ENCODE data around the gene TM4SF4. TPM values are rescaled to one million over a fixed set of nuclear protein-coding genes. Genes with fewer than 3 reads are reported as not detected.

The TM4SF4 gene
- total and polyA plus RNA-seq, 11 donors: not detected

DNA sequence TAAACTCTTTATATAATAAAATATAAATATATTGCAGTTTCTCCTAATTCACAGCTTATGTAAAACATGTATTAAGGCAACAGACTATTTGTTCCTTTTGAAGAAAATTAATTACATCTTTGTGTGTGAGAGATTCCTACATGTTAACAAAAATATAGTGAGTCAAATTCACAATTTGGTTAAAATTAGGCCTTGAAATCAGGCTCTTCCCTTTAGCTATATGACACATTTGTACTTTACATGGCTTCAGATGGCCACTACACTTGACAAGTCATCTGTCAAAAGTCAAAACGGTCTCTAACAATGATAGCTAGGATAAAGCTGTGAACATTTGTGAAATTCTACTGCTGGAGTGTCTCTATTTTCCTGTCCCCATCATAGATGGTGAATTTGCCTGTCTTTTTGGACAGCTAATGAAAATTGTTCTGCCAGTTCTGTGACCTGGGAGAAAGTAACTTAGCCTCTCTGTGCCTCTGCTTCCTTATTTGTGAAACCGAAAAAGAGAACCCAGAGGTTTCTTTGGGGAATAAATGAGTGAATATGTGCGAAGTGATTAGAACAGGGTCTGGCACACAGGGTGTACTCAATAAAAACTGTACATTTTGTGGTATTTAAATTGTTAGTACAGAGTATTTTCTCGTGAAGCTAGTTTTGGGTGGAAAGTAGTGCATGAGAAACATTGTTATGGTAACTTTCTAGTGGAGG, 23.6 kb downstream of the TM4SF4 start:
- no peak overlapping the region for H3K4me3 ChIP-seq
- WGBS, 4 donors: 58 to 73% (median 72%) methylated on average over 4 of the region's 4 CpGs
- no peaks in the 10 kb centered on the region for H3K27me3 ChIP-seq
- intact Hi-C loops (cut with DNase I): loop anchor here in 2 of 10 donors (5.0 to 10.0 kb wide), 2 partner anchors 274 to 383 kb away; no protein-coding TSS in a partner anchor
- no peak for ATAC-seq
- H3K9me3 ChIP-seq: no peaks in the 10 kb centered on the region
- H3K36me3 ChIP-seq: no peaks in the 10 kb centered on the region
- H3K27ac ChIP-seq: no peak overlapping the region
- DNase-seq: no peak
- no peak for TF ChIP-seq POLR2A (IDR thresholded peaks at IDR 0.05)
- TF ChIP-seq, protein P1, sequence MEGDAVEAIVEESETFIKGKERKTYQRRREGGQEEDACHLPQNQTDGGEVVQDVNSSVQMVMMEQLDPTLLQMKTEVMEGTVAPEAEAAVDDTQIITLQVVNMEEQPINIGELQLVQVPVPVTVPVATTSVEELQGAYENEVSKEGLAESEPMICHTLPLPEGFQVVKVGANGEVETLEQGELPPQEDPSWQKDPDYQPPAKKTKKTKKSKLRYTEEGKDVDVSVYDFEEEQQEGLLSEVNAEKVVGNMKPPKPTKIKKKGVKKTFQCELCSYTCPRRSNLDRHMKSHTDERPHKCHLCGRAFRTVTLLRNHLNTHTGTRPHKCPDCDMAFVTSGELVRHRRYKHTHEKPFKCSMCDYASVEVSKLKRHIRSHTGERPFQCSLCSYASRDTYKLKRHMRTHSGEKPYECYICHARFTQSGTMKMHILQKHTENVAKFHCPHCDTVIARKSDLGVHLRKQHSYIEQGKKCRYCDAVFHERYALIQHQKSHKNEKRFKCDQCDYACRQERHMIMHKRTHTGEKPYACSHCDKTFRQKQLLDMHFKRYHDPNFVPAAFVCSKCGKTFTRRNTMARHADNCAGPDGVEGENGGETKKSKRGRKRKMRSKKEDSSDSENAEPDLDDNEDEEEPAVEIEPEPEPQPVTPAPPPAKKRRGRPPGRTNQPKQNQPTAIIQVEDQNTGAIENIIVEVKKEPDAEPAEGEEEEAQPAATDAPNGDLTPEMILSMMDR (IDR thresholded peaks at IDR 0.05): no peak
- no peaks in the 10 kb centered on the region for H3K4me1 ChIP-seq

DNA sequence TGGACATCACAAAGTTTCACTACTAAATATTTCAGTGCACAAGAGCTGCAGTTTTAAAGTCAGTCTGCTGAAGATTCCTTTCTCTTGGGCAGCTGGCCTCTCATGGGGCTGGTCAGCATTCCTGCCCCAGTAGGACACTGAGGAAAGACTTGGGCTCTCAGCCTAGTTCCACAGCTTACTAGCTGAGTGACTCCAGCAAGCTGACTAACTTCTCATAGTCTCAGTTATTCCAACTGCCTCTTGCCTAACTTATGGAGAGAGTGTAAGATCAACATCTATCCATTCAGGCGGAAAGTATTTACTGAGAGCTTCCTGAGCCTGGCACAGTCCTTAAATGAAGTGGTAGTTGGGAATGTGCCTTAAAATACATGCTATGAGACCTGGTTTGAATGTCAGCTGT, 27.0 kb downstream of the TM4SF4 start:
- H3K9me3 ChIP-seq: no peaks in the 10 kb centered on the region
- H3K27me3 ChIP-seq: no peaks in the 10 kb centered on the region
- peaks cover 0 to 2% (median 0%) of the 10 kb centered on the region in 12 donors for H3K4me1 ChIP-seq
- DNase-seq (no peak), ATAC-seq (peak in 1 of 4 donors; percentile 29)
- no peak overlapping the region for H3K27ac ChIP-seq
- no peak overlapping the region for H3K4me3 ChIP-seq
- TF ChIP-seq, protein P1 (IDR thresholded peaks at IDR 0.05): no peak
- TF ChIP-seq POLR2A (IDR thresholded peaks at IDR 0.05): no peak
- no peaks in the 10 kb centered on the region for H3K36me3 ChIP-seq
- 93 to 100% (median 98%) methylated on average over 1 of the region's 1 CpG for WGBS, 4 donors
- intact Hi-C loops (cut with DNase I): no loop called here

DNA sequence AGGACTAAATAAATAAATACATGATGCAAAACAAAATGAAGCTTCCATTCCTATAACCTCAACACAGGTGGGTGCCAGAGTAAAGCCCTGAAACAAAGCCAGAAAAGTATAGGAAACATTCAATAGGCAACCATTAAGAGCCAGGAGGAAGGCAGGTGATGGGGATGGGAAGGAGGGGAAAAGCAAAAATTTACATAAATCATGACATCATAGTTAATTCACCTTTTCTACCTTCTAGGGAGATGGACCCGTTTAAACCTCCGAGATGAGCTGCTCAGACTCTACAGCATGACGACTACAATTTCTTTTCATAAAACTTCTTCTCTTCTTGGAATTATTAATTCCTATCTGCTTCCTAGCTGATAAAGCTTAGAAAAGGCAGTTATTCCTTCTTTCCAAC, 27.9 kb downstream of the TM4SF4 start:
- Histone ChIP-seq H3K36me3 (no peaks in the 10 kb centered on the region), H3K4me1 (peaks cover 0 to 8% (median 0%) of the 10 kb centered on the region in 12 donors), H3K27ac (no peak overlapping the region), H3K27me3 (no peaks in the 10 kb centered on the region), H3K9me3 (no peaks in the 10 kb centered on the region), H3K4me3 (no peak overlapping the region)
- TF ChIP-seq, protein P1 (IDR thresholded peaks at IDR 0.05): no peak
- no peak for TF ChIP-seq POLR2A (IDR thresholded peaks at IDR 0.05)
- WGBS, 4 donors: 69 to 87% (median 77%) methylated on average over 3 of the region's 3 CpGs
- DNase-seq (no peak), ATAC-seq (no peak)
- intact Hi-C loops (cut with DNase I): no loop called here

DNA sequence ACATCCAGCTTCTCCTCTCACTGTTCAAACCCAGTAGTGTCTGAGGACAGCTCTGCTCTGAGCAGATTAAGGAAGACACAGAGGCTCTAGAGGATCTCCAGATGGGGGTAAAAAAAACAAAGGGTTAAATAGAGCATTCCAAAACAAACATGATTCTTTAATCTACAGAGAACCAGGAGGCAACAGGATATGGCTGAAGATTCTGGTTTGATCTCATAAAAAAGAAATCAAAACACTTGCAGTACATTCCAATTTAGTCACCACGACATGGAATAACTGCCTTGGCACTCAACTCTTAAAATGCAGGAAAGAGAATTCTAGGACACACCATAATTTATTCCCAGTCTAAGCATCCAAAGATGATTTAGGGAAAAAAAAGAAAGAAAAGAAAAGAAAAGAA, 32.0 kb downstream of the TM4SF4 start:
- intact Hi-C loops (cut with DNase I): no loop called here
- WGBS, 4 donors: 39 to 61% (median 58%) methylated on average over 1 of the region's 1 CpG
- TF ChIP-seq, protein P1 (IDR thresholded peaks at IDR 0.05): no peak
- TF ChIP-seq POLR2A (IDR thresholded peaks at IDR 0.05): no peak
- ATAC-seq (no peak), DNase-seq (no peak)
- no peaks in the 10 kb centered on the region for H3K36me3 ChIP-seq
- no peak overlapping the region for H3K27ac ChIP-seq
- H3K4me1 ChIP-seq: peaks cover 0 to 17% (median 1%) of the 10 kb centered on the region in 12 donors
- H3K4me3 ChIP-seq: no peak overlapping the region
- no peaks in the 10 kb centered on the region for H3K27me3 ChIP-seq
- H3K9me3 ChIP-seq: no peaks in the 10 kb centered on the region
